ENCODE data around the gene MUSTN1. TPM values are rescaled to one million over a fixed set of nuclear protein-coding genes. Genes with fewer than 3 reads are reported as not detected.

MUSTN1 gene
- total RNA-seq, 4 donors from 2014 or later: 2.8 to 34.7 (median 6.4) TPM

DNA sequence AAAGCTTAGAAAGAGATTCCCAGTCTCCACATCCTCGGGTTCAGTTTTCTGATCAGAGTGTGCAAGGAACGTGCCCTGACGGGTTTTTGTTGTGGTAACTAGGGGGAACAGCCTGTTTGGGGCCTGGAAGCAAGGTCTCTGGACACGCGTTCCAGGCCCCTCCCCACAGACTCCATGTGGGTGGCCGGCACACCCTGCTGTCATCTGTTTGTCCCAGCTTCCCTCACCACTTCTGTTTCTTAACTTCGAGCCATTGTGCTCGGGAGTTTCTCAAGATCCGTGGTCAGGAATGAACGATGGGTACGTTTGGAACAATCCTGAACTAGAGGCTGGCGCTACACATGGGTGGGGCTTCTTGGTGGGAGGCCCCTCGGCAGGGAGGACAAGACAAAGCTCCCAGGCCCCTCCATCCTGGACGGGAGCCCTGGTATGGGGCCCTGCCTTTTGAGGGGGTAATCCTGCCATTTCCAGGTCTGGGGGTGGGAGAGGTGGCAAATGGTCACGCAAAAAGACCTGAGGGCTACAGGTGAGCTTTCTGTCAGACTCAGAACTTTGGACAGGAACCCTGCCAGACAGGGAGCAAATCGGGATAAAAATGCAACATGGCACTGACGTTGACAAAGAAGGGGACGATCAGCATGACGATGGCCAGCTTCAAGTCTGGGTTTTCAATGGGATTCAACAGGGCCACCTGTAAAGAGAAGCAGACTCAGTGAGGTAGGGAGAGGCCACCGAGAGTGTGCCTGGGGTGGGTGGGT is 8.5 kb upstream of the MUSTN1 start:
- ATAC-seq (ENCODE audit: low FRiP score) (no peak), DNase-seq (ENCODE audit: low spot score) (no peak)

DNA sequence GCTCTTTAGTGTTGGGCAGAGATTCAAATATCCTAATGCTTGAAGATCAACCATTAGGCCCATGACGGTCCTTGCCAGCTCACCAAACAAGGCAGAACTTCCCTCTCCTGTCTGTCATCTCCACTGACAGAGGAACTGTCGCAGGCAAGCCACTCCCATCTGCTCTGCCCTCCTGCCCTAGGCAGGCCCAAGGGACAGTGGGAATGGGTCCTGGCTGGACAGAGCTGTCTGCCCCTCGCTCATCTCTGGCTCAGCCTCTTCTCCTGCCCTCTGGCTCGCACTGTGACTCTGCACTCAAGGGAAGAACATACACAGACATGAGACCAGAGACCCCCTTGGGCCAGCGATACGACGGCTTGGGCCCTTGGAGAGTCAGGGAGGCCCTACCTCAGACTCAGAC is 7.6 kb upstream of the MUSTN1 start:
- ATAC-seq (ENCODE audit: low FRiP score) (no peak), DNase-seq (ENCODE audit: low spot score) (no peak)
- TF ChIP-seq, protein P1, sequence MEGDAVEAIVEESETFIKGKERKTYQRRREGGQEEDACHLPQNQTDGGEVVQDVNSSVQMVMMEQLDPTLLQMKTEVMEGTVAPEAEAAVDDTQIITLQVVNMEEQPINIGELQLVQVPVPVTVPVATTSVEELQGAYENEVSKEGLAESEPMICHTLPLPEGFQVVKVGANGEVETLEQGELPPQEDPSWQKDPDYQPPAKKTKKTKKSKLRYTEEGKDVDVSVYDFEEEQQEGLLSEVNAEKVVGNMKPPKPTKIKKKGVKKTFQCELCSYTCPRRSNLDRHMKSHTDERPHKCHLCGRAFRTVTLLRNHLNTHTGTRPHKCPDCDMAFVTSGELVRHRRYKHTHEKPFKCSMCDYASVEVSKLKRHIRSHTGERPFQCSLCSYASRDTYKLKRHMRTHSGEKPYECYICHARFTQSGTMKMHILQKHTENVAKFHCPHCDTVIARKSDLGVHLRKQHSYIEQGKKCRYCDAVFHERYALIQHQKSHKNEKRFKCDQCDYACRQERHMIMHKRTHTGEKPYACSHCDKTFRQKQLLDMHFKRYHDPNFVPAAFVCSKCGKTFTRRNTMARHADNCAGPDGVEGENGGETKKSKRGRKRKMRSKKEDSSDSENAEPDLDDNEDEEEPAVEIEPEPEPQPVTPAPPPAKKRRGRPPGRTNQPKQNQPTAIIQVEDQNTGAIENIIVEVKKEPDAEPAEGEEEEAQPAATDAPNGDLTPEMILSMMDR (IDR thresholded peaks at IDR 0.05): no peak

More for the DNA sequence above, 8.5 kb upstream of the MUSTN1 start:
- TF ChIP-seq, protein P1 (IDR thresholded peaks at IDR 0.05): no peak

DNA sequence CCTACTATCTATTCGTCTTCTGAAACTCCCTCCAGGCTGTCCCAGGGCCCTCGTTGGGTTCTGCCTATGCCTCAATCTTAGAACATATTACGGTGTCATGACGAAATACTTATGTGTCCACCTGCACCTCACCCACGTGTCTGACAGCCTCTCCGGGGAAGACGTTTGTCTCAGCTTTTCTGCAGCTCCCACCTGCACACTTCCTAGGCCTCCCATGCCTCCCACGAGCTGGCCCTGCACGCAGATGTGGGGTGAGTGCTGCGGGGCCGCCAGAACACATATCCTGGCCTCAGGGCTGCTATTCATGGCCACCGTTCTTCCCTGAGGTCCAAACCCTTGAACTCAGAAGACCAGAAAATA is 7.1 kb upstream of the MUSTN1 start:
- TF ChIP-seq, protein P1 (IDR thresholded peaks at IDR 0.05): no peak
- ATAC-seq (ENCODE audit: low FRiP score) (no peak), DNase-seq (ENCODE audit: low spot score) (no peak)

DNA sequence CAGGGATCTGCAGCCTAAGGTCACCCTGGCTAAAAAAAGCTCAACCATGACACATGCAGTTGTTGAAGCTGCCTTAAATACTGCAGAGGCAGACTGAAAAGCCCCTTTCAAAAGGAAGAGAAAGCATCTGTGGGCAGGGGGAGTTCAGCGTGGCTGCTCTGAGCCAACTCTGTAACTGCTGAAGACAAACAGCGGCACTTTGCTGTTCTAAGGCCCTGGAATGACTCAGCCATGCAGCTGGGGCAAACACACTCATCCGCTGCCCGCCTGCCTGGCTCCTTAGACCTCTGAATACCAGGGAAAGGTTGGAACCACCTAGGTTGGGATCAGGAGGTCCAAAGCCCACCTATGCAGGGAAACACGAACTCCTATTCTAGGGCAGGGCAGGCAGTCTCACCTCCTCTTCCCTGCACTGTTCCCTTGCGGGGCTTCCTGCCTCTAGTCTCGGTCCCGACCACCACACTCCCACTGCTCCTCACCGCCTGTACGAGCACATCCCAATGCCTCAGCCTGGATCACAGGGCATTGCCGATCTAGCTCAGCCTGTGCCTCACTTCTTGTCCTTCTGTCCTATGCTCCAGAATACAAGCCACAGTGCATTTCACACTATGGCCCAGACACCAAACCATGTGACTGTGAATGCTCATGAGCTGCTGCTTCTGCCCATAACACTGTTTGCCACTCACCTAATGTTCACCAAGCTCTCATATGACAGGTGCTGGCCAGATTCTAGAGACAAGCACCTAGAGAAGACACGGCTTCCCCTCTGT is 6.6 kb upstream of the MUSTN1 start:
- ATAC-seq (ENCODE audit: low FRiP score) (no peak), DNase-seq (ENCODE audit: low spot score) (no peak)
- TF ChIP-seq, protein P1 (IDR thresholded peaks at IDR 0.05): no peak

DNA sequence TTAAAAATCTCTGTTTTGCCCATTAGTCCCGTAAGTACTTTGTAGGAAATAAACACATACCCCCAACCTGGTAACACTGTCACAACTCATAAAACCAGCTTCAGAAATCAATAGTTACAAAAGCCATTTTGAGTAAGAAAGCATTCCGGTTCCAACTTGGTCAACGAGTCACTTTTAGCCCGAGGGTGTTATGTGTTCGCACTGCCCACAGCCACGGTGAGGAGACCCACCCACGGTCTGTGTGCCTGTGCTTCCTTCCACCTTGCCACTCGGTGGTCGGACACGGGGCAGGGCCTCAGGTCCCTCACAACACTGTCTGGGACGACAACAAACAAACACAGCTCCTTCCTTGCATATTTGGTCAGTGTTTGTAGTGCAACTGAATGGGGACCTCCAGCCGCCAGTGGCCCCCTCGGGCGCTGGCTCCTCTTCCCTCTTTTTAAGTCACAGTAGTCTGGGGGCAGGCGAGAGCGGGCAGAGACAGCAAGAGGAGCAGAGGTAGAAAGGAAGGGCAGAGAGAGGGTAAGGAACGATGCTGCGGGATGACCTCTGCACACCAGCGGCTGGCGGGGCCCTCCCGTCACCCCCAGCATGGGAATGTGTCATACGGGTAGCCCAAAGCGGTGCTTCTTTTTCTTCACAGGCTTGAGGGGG is 5.2 kb upstream of the MUSTN1 start:
- TF ChIP-seq, protein P1 (IDR thresholded peaks at IDR 0.05): no peak
- DNase-seq (ENCODE audit: low spot score) (no peak), ATAC-seq (ENCODE audit: low FRiP score) (no peak)

DNA sequence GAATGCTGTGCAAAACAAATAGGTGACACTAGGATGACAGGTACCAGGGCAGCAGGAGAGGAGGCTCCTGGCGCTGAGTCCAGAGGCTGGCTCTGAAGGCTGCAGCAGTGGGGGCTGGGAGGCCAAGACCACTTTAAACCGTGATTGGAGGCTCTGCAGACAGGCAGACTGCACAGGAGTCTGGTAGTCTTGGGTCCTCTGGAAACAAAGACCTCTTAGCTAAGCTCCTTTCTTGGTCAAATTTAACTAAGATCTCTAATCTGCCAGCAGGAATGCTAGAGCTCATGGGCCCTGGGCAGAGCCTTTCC is 4.4 kb upstream of the MUSTN1 start:
- DNase-seq (ENCODE audit: low spot score): no peak
- ATAC-seq (ENCODE audit: low FRiP score): no peak
- TF ChIP-seq, protein P1 (IDR thresholded peaks at IDR 0.05): no peak
